PC-3 (cell line): ENCODE results near the gene CASP4. TPM values are rescaled to one million over a fixed set of nuclear protein-coding genes. Genes with fewer than 3 reads are reported as not detected.

ENCODE experiments used
- ATAC-seq: fragments of 200-7000 bp; cut with Tn5 transposase; 2 replicates; pipeline ENCODE4 v1.9.1; 2020; ENCODE audit warnings: mild to moderate bottlenecking, moderate library complexity
- BruUV-seq: library from RNA; stranded (reverse); fragments of 400-500 nt; replicated peaks from 2 replicates; lab custom pipeline; 2021; lab: Mats Ljungman, UMichigan
- CTCF ChIA-PET: fragments of 300-600 bp; sonication (Branson Sonifier 250); formaldehyde crosslinking; loops from one replicate; lab custom pipeline; 2022; ENCODE audit warnings: antibody characterized with exemption; lab: Charles Lee
- POLR2A ChIA-PET: fragments of 300-600 bp; sonication (Branson Sonifier 250); formaldehyde crosslinking; loops from one replicate; lab custom pipeline; 2022; ENCODE audit warnings: antibody characterized with exemption; ENCODE audit not compliant: unreplicated experiment; lab: Charles Lee
- DNase-seq: peaks from one replicate; pipeline ENCODE4 v3.0.0-alpha.2; 2015
- H2AFZ ChIP-seq: fragments of 300-600 bp; sonication (generic); 2 replicates; pipeline ENCODE4 v1.6.0; 2016; ENCODE audit warnings: antibody characterized with exemption, low read length
- H3F3A ChIP-seq: fragments of 300-600 bp; sonication (generic); one replicate; pipeline ENCODE4 v1.6.0; 2017; ENCODE audit warnings: antibody characterized with exemption, low read length, control low read depth, mild to moderate bottlenecking; ENCODE audit not compliant: unreplicated experiment
- H3K27ac ChIP-seq: fragments of 300-600 bp; sonication (generic); 2 replicates; pipeline ENCODE4 v1.5.1; 2016; ENCODE audit warnings: mild to moderate bottlenecking, low read length
- H3K27me3 ChIP-seq: fragments of 300-600 bp; sonication (generic); 2 replicates; pipeline ENCODE4 v1.6.1; 2016; ENCODE audit warnings: low read length, mixed read lengths
- H3K36me3 ChIP-seq: fragments of 300-600 bp; sonication (generic); 2 replicates; pipeline ENCODE4 v1.6.1; 2016; ENCODE audit warnings: low read depth, mixed run types, low read length, mixed read lengths
- H3K4me1 ChIP-seq: fragments of 300-600 bp; sonication (generic); 2 replicates; pipeline ENCODE4 v1.5.1; 2016; ENCODE audit warnings: low read length; ENCODE audit not compliant: insufficient read depth
- H3K4me2 ChIP-seq: fragments of 300-600 bp; sonication (generic); 2 replicates; pipeline ENCODE4 v1.6.0; 2016; ENCODE audit warnings: low read length
- H3K4me3 ChIP-seq: fragments of 300-600 bp; sonication (generic); 2 replicates; pipeline ENCODE4 v1.5.1; 2016; ENCODE audit warnings: mild to moderate bottlenecking, low read length, mixed read lengths
- H3K79me2 ChIP-seq: fragments of 300-600 bp; sonication (generic); 2 replicates; pipeline ENCODE4 v1.6.1; 2017; ENCODE audit warnings: low read length, mixed read lengths
- H3K9ac ChIP-seq: fragments of 300-600 bp; sonication (generic); 2 replicates; pipeline ENCODE4 v1.6.0; 2016; ENCODE audit warnings: mild to moderate bottlenecking, low read length
- H3K9me2 ChIP-seq: fragments of 300-600 bp; sonication (generic); replicated peaks from 2 replicates; pipeline ENCODE4 v1.6.1; 2016; ENCODE audit warnings: mixed run types, low read length, mixed read lengths
- H3K9me3 ChIP-seq: fragments of 300-600 bp; sonication (generic); 2 replicates; pipeline ENCODE4 v1.6.1; 2016; ENCODE audit warnings: low read length, mixed read lengths
- H4K20me1 ChIP-seq: fragments of 300-600 bp; sonication (generic); 2 replicates; pipeline ENCODE4 v1.6.1; 2016; ENCODE audit warnings: low read length, mixed read lengths
- CTCF ChIP-seq: fragments of 300-600 bp; sonication (generic); conservative IDR thresholded peaks from 2 replicates; pipeline ENCODE4 v1.5.1; 2017; ENCODE audit warnings: antibody characterized with exemption, low read depth, mild to moderate bottlenecking, low read length
- EZH2 ChIP-seq: fragments of 300-600 bp; sonication (generic); IDR thresholded peaks from one replicate; pipeline ENCODE4 v1.6.1; 2017; ENCODE audit warnings: antibody characterized with exemption, mild to moderate bottlenecking, low read length; ENCODE audit not compliant: unreplicated experiment
- EZH2phosphoT487 ChIP-seq: fragments of 300-600 bp; sonication (generic); IDR thresholded peaks from 2 replicates; pipeline ENCODE4 v1.6.1; 2018; ENCODE audit warnings: mild to moderate bottlenecking, antibody characterized with exemption, low read length, borderline replicate concordance
- intact Hi-C: fragments of 100-400 bp; cut with micrococcal nuclease; formaldehyde crosslinking; loops from 2 replicates; pipeline ENCODE4 v1.9.0; 2023
- total RNA-seq: library from RNA; depleted of rRNA; stranded (reverse); fragments of >200 nt; gene quantifications from 2 replicates; pipeline ENCODE4 v1.2.3, GENCODE V29; 2014

The CASP4 gene
- total RNA-seq, 1 experiment from 2014 or later: 40.9 TPM

- Histone ChIP-seq H3K27me3 (no peaks in the 10 kb centered on the region), H3K4me1 (no peaks in the 10 kb centered on the region), H3K9me3 (no peaks in the 10 kb centered on the region), H2AFZ (no peak overlapping the region), H4K20me1 (no peaks in the 10 kb centered on the region), H3K79me2 (no peaks in the 10 kb centered on the region), H3K27ac (no peak overlapping the region), H3F3A (no peaks in the 10 kb centered on the region), H3K9me2 (no peaks in the 10 kb centered on the region), H3K9ac (no peak overlapping the region), H3K4me3 (no peak overlapping the region), H3K36me3 (peaks cover 7% of the 10 kb centered on the region; the same call in 1 of the 2 replicates), H3K4me2 (no peak overlapping the region)
- no TSS peak for BruUV-seq
- TF ChIP-seq EZH2 (no peak), CTCF (peak; percentile 81)
- peak; percentile 74 for ATAC-seq
- CTCF ChIA-PET: no interaction called here
- DNase-seq: peak; percentile 87
- POLR2A ChIA-PET: no interaction called here
- intact Hi-C loops: loop anchor here (2.0 to 10.0 kb wide), 2 partner anchors 342 to 914 kb away; no protein-coding TSS in a partner anchor
These were observed 21.5 kb downstream of the CASP4 start for GRCh38 chr11:104946907-104947306.

GRCh38 chr11:104944076-104944475 is 24.3 kb downstream of the CASP4 start:
- no peak for DNase-seq
- Histone ChIP-seq H3K4me2 (no peak overlapping the region), H3K79me2 (no peaks in the 10 kb centered on the region), H3K4me1 (no peaks in the 10 kb centered on the region), H3K9me2 (no peaks in the 10 kb centered on the region), H2AFZ (no peak overlapping the region), H3K36me3 (peaks cover 7% of the 10 kb centered on the region; the same call in 1 of the 2 replicates), H4K20me1 (no peaks in the 10 kb centered on the region), H3K27me3 (no peaks in the 10 kb centered on the region), H3K27ac (no peak overlapping the region), H3K4me3 (no peak overlapping the region), H3K9me3 (no peaks in the 10 kb centered on the region), H3K9ac (no peak overlapping the region), H3F3A (no peaks in the 10 kb centered on the region)
- intact Hi-C loops: loop anchor here (10.0 kb wide), 1 partner anchor 339 kb away; no protein-coding TSS in a partner anchor
- POLR2A ChIA-PET: no interaction called here
- CTCF ChIA-PET: interaction anchor here (0.6 kb wide), 1 partner anchor 207 kb away, joined by 5 read pairs; no protein-coding TSS in a partner anchor
- TF ChIP-seq EZH2 (no peak), EZH2phosphoT487 (no peak), CTCF (no peak)
- BruUV-seq: no TSS peak
- ATAC-seq: no peak

GRCh38 chr11:104943561-104943960 is 24.8 kb downstream of the CASP4 start:
- ChIA-PET CTCF (interaction anchor here (0.6 kb wide), 1 partner anchor 207 kb away, joined by 5 read pairs; no protein-coding TSS in a partner anchor), POLR2A (interaction anchor here (0.6 kb wide), 1 partner anchor 388 kb away, joined by 3 read pairs; no protein-coding TSS in a partner anchor)
- no peaks in the 10 kb centered on the region for H4K20me1 ChIP-seq
- DNase-seq (no peak), ATAC-seq (no peak)
- no peaks in the 10 kb centered on the region for H3K27me3 ChIP-seq
- H3F3A ChIP-seq: no peaks in the 10 kb centered on the region
- BruUV-seq: no TSS peak
- no peaks in the 10 kb centered on the region for H3K79me2 ChIP-seq
- H3K36me3 ChIP-seq: peaks cover 7% of the 10 kb centered on the region; the same call in 1 of the 2 replicates
- intact Hi-C loops: loop anchor here (10.0 kb wide), 1 partner anchor 339 kb away; no protein-coding TSS in a partner anchor
- no peak overlapping the region for H2AFZ ChIP-seq
- no peak overlapping the region for H3K9ac ChIP-seq
- H3K9me3 ChIP-seq: no peaks in the 10 kb centered on the region
- no peaks in the 10 kb centered on the region for H3K4me1 ChIP-seq
- no peak overlapping the region for H3K4me2 ChIP-seq
- TF ChIP-seq CTCF (no peak), EZH2phosphoT487 (no peak), EZH2 (no peak)
- no peak overlapping the region for H3K27ac ChIP-seq
- H3K4me3 ChIP-seq: no peak overlapping the region
- no peaks in the 10 kb centered on the region for H3K9me2 ChIP-seq
